CD4-positive, alpha-beta memory T cell (primary cell): ENCODE data around the gene SLC25A12. TPM values are rescaled to one million over a fixed set of nuclear protein-coding genes. Genes with fewer than 3 reads are reported as not detected.
A peak's percentile ranks its signal among the peaks of the same experiment; 100 is the strongest.

Experiments used
- CTCF ChIA-PET: fragments of 350-600 bp; sonication (Branson Sonifier 250); formaldehyde crosslinking; loops from one replicate; lab custom pipeline; 2021; ENCODE audit warnings: inconsistent platforms; ENCODE audit not compliant: partially characterized antibody; lab: Charles Lee
- POLR2A ChIA-PET: fragments of 350-600 bp; sonication (Branson Sonifier 250); formaldehyde crosslinking; loops from one replicate; lab custom pipeline; 2021; ENCODE audit not compliant: partially characterized antibody; lab: Charles Lee
- DNase-seq, 5 donors: peaks; one replicate each; pipeline versions ENCODE4 v3.0.0 to v3.0.0-alpha.2; 2020 to 2022; ENCODE audit warnings: mixed read lengths in 1 of 5
- H3K27ac ChIP-seq: one replicate; pipeline ENCODE4 v1.7.0; 2013; ENCODE audit warnings: low read depth, low read length
- H3K27me3 ChIP-seq: 2 replicates; pipeline ENCODE4 v1.7.0; 2013; ENCODE audit warnings: mild to moderate bottlenecking, low read length, moderate library complexity; ENCODE audit not compliant: insufficient read depth
- H3K36me3 ChIP-seq: 2 replicates; pipeline ENCODE4 v1.7.0; 2013; ENCODE audit warnings: mild to moderate bottlenecking, low read length, moderate library complexity; ENCODE audit not compliant: insufficient read depth
- H3K4me1 ChIP-seq: 2 replicates; pipeline ENCODE4 v1.7.0; 2013; ENCODE audit warnings: mild to moderate bottlenecking, low read length, moderate library complexity; ENCODE audit not compliant: insufficient read depth
- H3K4me3 ChIP-seq, 2 donors: one replicate each; pipeline ENCODE4 v1.7.0; 2013; ENCODE audit warnings: low read length in 2 of 2, mild to moderate bottlenecking in 1 of 2
- H3K9me3 ChIP-seq, 2 donors: one replicate each; pipeline ENCODE4 v1.7.0; 2013; ENCODE audit warnings: low read length in 2 of 2, control low read depth in 1 of 2; ENCODE audit not compliant: control insufficient read depth in 1 of 2
- H3K27ac Mint-ChIP-seq, 7 donors: one replicate each; pipeline ENCODE4 v1.8.0; 2020 to 2021; ENCODE audit warnings: mixed read lengths in 7 of 7, mild to moderate bottlenecking in 6 of 7, inconsistent platforms in 3 of 7, moderate library complexity in 3 of 7
- H3K27me3 Mint-ChIP-seq, 2 donors: one replicate each; pipeline ENCODE4 v1.8.0; 2020 to 2021; ENCODE audit warnings: mixed read lengths in 2 of 2
- H3K36me3 Mint-ChIP-seq, 2 donors: one replicate each; pipeline ENCODE4 v1.8.0; 2020 to 2021; ENCODE audit warnings: mixed read lengths in 2 of 2, inconsistent platforms in 1 of 2, mild to moderate bottlenecking in 1 of 2
- H3K4me1 Mint-ChIP-seq, 4 donors: one replicate each; pipeline ENCODE4 v1.8.0; 2020 to 2021; ENCODE audit warnings: mixed read lengths in 4 of 4, mild to moderate bottlenecking in 1 of 4
- H3K4me3 Mint-ChIP-seq, 8 donors: one replicate each; pipeline ENCODE4 v1.8.0; 2020 to 2021; ENCODE audit warnings: mixed read lengths in 8 of 8, mild to moderate bottlenecking in 7 of 8, moderate library complexity in 6 of 8, inconsistent platforms in 3 of 8
- H3K9me3 Mint-ChIP-seq, 8 donors: one replicate each; pipeline ENCODE4 v1.8.0; 2020 to 2021; ENCODE audit warnings: mixed read lengths in 8 of 8, mild to moderate bottlenecking in 5 of 8, inconsistent platforms in 3 of 8, moderate library complexity in 1 of 8
- intact Hi-C: fragments of 100-400 bp; cut with micrococcal nuclease; formaldehyde crosslinking; loops from one replicate; pipeline ENCODE4 v1.15.1; 2023
- polyA plus RNA-seq, 2 donors: library from polyadenylated mRNA; unstranded; fragments of 300-500 nt; fragmentation: Illumina TruSeq; gene quantifications; one replicate each; pipeline ENCODE4 v1.2.3, GENCODE V29; 2021
- total RNA-seq, 2 experiments: library from RNA; stranded (reverse); gene quantifications; one replicate each; pipeline ENCODE4 v1.2.3, GENCODE V29; 2021

Gene SLC25A12
- total and polyA plus RNA-seq, 4 experiments from 2014 or later, result 7.4 to 14.9 (median 14.4) TPM

GRCh38 chr2:171889808-171890207, 4.2 kb downstream of the SLC25A12 start:
- ChIA-PET POLR2A (no interaction called here), CTCF (no interaction called here)
- H3K4me1 Mint-ChIP-seq, result peaks cover 30 to 44% (median 31%) of the 10 kb centered on the region in 4 donors
- Histone ChIP-seq H3K27me3 (no peaks in the 10 kb centered on the region), H3K27ac (no peak overlapping the region), H3K4me3 (no peak overlapping the region), H3K4me1 (peaks cover 34% of the 10 kb centered on the region), H3K9me3 (no peaks in the 10 kb centered on the region), H3K36me3 (no peaks in the 10 kb centered on the region)
- H3K27ac Mint-ChIP-seq, result no peak overlapping the region
- no peaks in the 10 kb centered on the region for H3K27me3 Mint-ChIP-seq
- no peaks in the 10 kb centered on the region for H3K9me3 Mint-ChIP-seq
- no peak for DNase-seq
- intact Hi-C loops, result no loop called here
- peaks cover 10 to 18% of the 10 kb centered on the region in 2 donors for H3K36me3 Mint-ChIP-seq
- peak overlapping the region in 1 of 8 donors; percentile 36 for H3K4me3 Mint-ChIP-seq

GRCh38 chr2:171889333-171889732, 4.7 kb downstream of the SLC25A12 start:
- DNase-seq, result no peak
- Mint-ChIP-seq H3K9me3 (no peaks in the 10 kb centered on the region), H3K36me3 (peaks cover 8 to 18% of the 10 kb centered on the region in 2 donors), H3K4me1 (peaks cover 25 to 39% (median 27%) of the 10 kb centered on the region in 4 donors), H3K27ac (no peak overlapping the region), H3K4me3 (no peak overlapping the region), H3K27me3 (no peaks in the 10 kb centered on the region)
- no peaks in the 10 kb centered on the region for H3K9me3 ChIP-seq
- H3K27ac ChIP-seq, result no peak overlapping the region
- peaks cover 30% of the 10 kb centered on the region for H3K4me1 ChIP-seq
- ChIA-PET POLR2A (no interaction called here), CTCF (no interaction called here)
- H3K27me3 ChIP-seq, result no peaks in the 10 kb centered on the region
- intact Hi-C loops, result no loop called here
- no peaks in the 10 kb centered on the region for H3K36me3 ChIP-seq
- H3K4me3 ChIP-seq, result no peak overlapping the region

- ChIA-PET CTCF (no interaction called here), POLR2A (interaction anchor here (0.6 to 1.3 kb wide), 2 partner anchors 10 to 88 kb away, joined by 3 to 5 read pairs; partner anchors contain the start of gene SLC25A12)
- no peaks in the 10 kb centered on the region for H3K9me3 ChIP-seq
- Mint-ChIP-seq H3K9me3 (no peaks in the 10 kb centered on the region), H3K27ac (peak overlapping the region in 1 of 7 donors; percentile 24), H3K4me3 (no peak overlapping the region), H3K36me3 (peaks cover 0 to 2% of the 10 kb centered on the region in 2 donors), H3K4me1 (peaks cover 14 to 27% (median 19%) of the 10 kb centered on the region in 4 donors), H3K27me3 (no peaks in the 10 kb centered on the region)
- H3K27me3 ChIP-seq, result no peaks in the 10 kb centered on the region
- H3K27ac ChIP-seq, result no peak overlapping the region
- H3K4me3 ChIP-seq, result no peak overlapping the region
- intact Hi-C loops, result no loop called here
- no peaks in the 10 kb centered on the region for H3K36me3 ChIP-seq
- H3K4me1 ChIP-seq, result no peaks in the 10 kb centered on the region
- DNase-seq, result no peak
Measured at GRCh38 chr2:171883275-171883893, 10.7 kb downstream of the SLC25A12 start.

- Histone ChIP-seq H3K36me3 (no peaks in the 10 kb centered on the region), H3K4me3 (no peak overlapping the region), H3K4me1 (no peaks in the 10 kb centered on the region), H3K9me3 (no peaks in the 10 kb centered on the region), H3K27me3 (no peaks in the 10 kb centered on the region), H3K27ac (no peak overlapping the region)
- Mint-ChIP-seq H3K27ac (peak overlapping the region in 1 of 7 donors; percentile 80), H3K4me1 (peaks cover 13 to 33% (median 23%) of the 10 kb centered on the region in 4 donors), H3K9me3 (no peaks in the 10 kb centered on the region), H3K27me3 (no peaks in the 10 kb centered on the region), H3K4me3 (no peak overlapping the region), H3K36me3 (peaks cover 0 to 2% of the 10 kb centered on the region in 2 donors)
- ChIA-PET CTCF (no interaction called here), POLR2A (no interaction called here)
- DNase-seq, result no peak
- intact Hi-C loops, result no loop called here
Measured at GRCh38 chr2:171882089-171882769, 11.8 kb downstream of the SLC25A12 start.

- Mint-ChIP-seq H3K27me3 (no peaks in the 10 kb centered on the region), H3K4me3 (no peak overlapping the region), H3K4me1 (peaks cover 17 to 33% (median 26%) of the 10 kb centered on the region in 4 donors), H3K36me3 (peaks cover 0 to 2% of the 10 kb centered on the region in 2 donors), H3K9me3 (no peaks in the 10 kb centered on the region), H3K27ac (no peak overlapping the region)
- Histone ChIP-seq H3K36me3 (no peaks in the 10 kb centered on the region), H3K27me3 (no peaks in the 10 kb centered on the region), H3K4me3 (no peak overlapping the region), H3K27ac (no peak overlapping the region), H3K4me1 (no peaks in the 10 kb centered on the region), H3K9me3 (no peaks in the 10 kb centered on the region)
- intact Hi-C loops, result no loop called here
- POLR2A ChIA-PET, result no interaction called here
- CTCF ChIA-PET, result no interaction called here
- DNase-seq, result no peak
Measured at GRCh38 chr2:171880774-171881173, 13.3 kb downstream of the SLC25A12 start.

GRCh38 chr2:171879865-171880264, 14.2 kb downstream of the SLC25A12 start:
- Histone ChIP-seq H3K36me3 (no peaks in the 10 kb centered on the region), H3K27me3 (no peaks in the 10 kb centered on the region), H3K9me3 (no peaks in the 10 kb centered on the region), H3K27ac (no peak overlapping the region), H3K4me1 (no peaks in the 10 kb centered on the region), H3K4me3 (no peak overlapping the region)
- H3K27me3 Mint-ChIP-seq, result no peaks in the 10 kb centered on the region
- CTCF ChIA-PET, result interaction anchor here (1.1 kb wide), 2 partner anchors 69 to 295 kb away, joined by 3 read pairs; no protein-coding TSS in a partner anchor
- no peak for DNase-seq
- intact Hi-C loops, result no loop called here
- H3K4me1 Mint-ChIP-seq, result peaks cover 17 to 38% (median 30%) of the 10 kb centered on the region in 4 donors
- H3K4me3 Mint-ChIP-seq, result no peak overlapping the region
- POLR2A ChIA-PET, result no interaction called here
- H3K36me3 Mint-ChIP-seq, result peaks cover 7 to 8% of the 10 kb centered on the region in 2 donors
- peaks cover 0 to 2% (median 0%) of the 10 kb centered on the region in 8 donors for H3K9me3 Mint-ChIP-seq
- no peak overlapping the region for H3K27ac Mint-ChIP-seq

- Histone ChIP-seq H3K9me3 (no peaks in the 10 kb centered on the region), H3K4me1 (no peaks in the 10 kb centered on the region), H3K27me3 (no peaks in the 10 kb centered on the region), H3K36me3 (no peaks in the 10 kb centered on the region), H3K4me3 (no peak overlapping the region), H3K27ac (no peak overlapping the region)
- DNase-seq, result no peak
- peaks cover 0 to 2% (median 0%) of the 10 kb centered on the region in 8 donors for H3K9me3 Mint-ChIP-seq
- H3K36me3 Mint-ChIP-seq, result peaks cover 15% of the 10 kb centered on the region in 2 donors
- peak overlapping the region in 3 of 7 donors; percentile 38 to 80 (median 78) for H3K27ac Mint-ChIP-seq
- peaks cover 17 to 36% (median 29%) of the 10 kb centered on the region in 4 donors for H3K4me1 Mint-ChIP-seq
- POLR2A ChIA-PET, result no interaction called here
- no peak overlapping the region for H3K4me3 Mint-ChIP-seq
- intact Hi-C loops, result no loop called here
- CTCF ChIA-PET, result interaction anchor here (1.1 kb wide), 1 partner anchor 296 kb away, joined by 3 read pairs; no protein-coding TSS in a partner anchor
- no peaks in the 10 kb centered on the region for H3K27me3 Mint-ChIP-seq
Measured at GRCh38 chr2:171878481-171878993, 15.5 kb downstream of the SLC25A12 start.
